GM12875 (cell line): ENCODE results near the gene SIX1.

Experiments used
- H3K4me3 ChIP-seq: one replicate; pipeline ENCODE4 v1.5.1; 2011; ENCODE audit warnings: low read depth, low read length, control low read depth
- CTCF ChIP-seq: IDR thresholded peaks from 2 replicates; pipeline ENCODE4 v1.5.1; 2011; ENCODE audit warnings: low read depth, mild to moderate bottlenecking, control low read depth, inconsistent platforms, low read length, moderate library complexity, borderline replicate concordance; ENCODE audit not compliant: insufficient read depth

SIX1 gene

GRCh38 chr14:60679566-60680258 lies 30.4 kb upstream of the SIX1 start:
- no peak for TF ChIP-seq CTCF

GRCh38 chr14:60677701-60678100 lies 28.4 kb upstream of the SIX1 start:
- no peak for TF ChIP-seq CTCF
- H3K4me3 ChIP-seq, result no peak overlapping the region

More at GRCh38 chr14:60679566-60680258, 30.4 kb upstream of the SIX1 start:
- no peak overlapping the region for H3K4me3 ChIP-seq

GRCh38 chr14:60670989-60671388 lies 21.7 kb upstream of the SIX1 start:
- H3K4me3 ChIP-seq, result no peak overlapping the region
- TF ChIP-seq CTCF, result no peak

- no peak for TF ChIP-seq CTCF
- no peak overlapping the region for H3K4me3 ChIP-seq
Observed at GRCh38 chr14:60668431-60669112, 19.3 kb upstream of the SIX1 start.

- no peak for TF ChIP-seq CTCF
- no peak overlapping the region for H3K4me3 ChIP-seq
Observed at GRCh38 chr14:60665177-60665550, 15.9 kb upstream of the SIX1 start.

- no peak for TF ChIP-seq CTCF
- no peak overlapping the region for H3K4me3 ChIP-seq
Observed at GRCh38 chr14:60662982-60663381, 13.7 kb upstream of the SIX1 start.

- TF ChIP-seq CTCF, result no peak
Observed at GRCh38 chr14:60661721-60662120, 12.4 kb upstream of the SIX1 start.

More at GRCh38 chr14:60661721-60662120, 12.4 kb upstream of the SIX1 start:
- H3K4me3 ChIP-seq, result no peak overlapping the region
